GM12878 (cell line): Measurements from ENCODE around the gene TNRC18. TPM values are rescaled to one million over a fixed set of nuclear protein-coding genes. Genes with fewer than 3 reads are reported as not detected.

Source experiments
- ATAC-seq: fragments of 200-7000 bp; cut with Tn5 transposase; 3 replicates; pipeline ENCODE4 v1.9.1; 2020; ENCODE audit warnings: mild to moderate bottlenecking, moderate library complexity
- BruUV-seq: library from RNA; stranded (reverse); fragments of 400-500 nt; replicated peaks from 2 replicates; lab custom pipeline; 2021; lab: Mats Ljungman, UMichigan
- CTCF ChIA-PET: fragments of 300-600 bp; sonication (Branson Sonifier 250); formaldehyde crosslinking; extraction: SDS; loops from one replicate; lab custom pipeline; 2021; ENCODE audit warnings: inconsistent platforms; lab: Yijun Ruan, JAX
- POLR2A ChIA-PET: fragments of 350-600 bp; formaldehyde crosslinking; extraction: SDS; loops from one replicate; lab custom pipeline; 2021; ENCODE audit warnings: inconsistent platforms; lab: Charles Lee
- RAD21 ChIA-PET: fragments of 300-600 bp; sonication (Branson Sonifier 250); formaldehyde crosslinking; loops from one replicate; lab custom pipeline; 2023; ENCODE audit warnings: antibody characterized with exemption; ENCODE audit not compliant: unreplicated experiment; lab: Charles Lee
- SMC1A ChIA-PET: fragments of 300-600 bp; sonication (Branson Sonifier 250); formaldehyde crosslinking; loops from one replicate; lab custom pipeline; 2023; ENCODE audit not compliant: unreplicated experiment, uncharacterized antibody; lab: Charles Lee
- DNase-seq: peaks from one replicate; pipeline ENCODE4 v3.0.0-alpha.2; 2011; ENCODE audit warnings: low read depth, low spot score
- FAIRE-seq: peaks from 3 replicates; lab custom pipeline; 2011; peaks lifted over from hg19 to GRCh38; lab: Jason Lieb, UNC
- H2AFZ ChIP-seq: 2 replicates; pipeline ENCODE4 v1.6.0; 2011; ENCODE audit warnings: low read depth, low read length, control low read depth; ENCODE audit not compliant: control insufficient read depth
- H3K27ac ChIP-seq: 2 replicates; pipeline ENCODE4 v1.5.1; 2011; ENCODE audit warnings: control low read depth; ENCODE audit not compliant: control insufficient read depth, insufficient read depth
- H3K27me3 ChIP-seq, 2 experiments: replicated peaks in 1 of 2; 2 replicates each; pipeline versions ENCODE4 v1.6.0 to v1.6.1; 2011; ENCODE audit warnings: low read length in 1 of 2; ENCODE audit not compliant: control insufficient read depth in 2 of 2, insufficient read depth in 2 of 2
- H3K36me3 ChIP-seq, 2 experiments: 2 replicates each; pipeline ENCODE4 v1.5.1; 2011; ENCODE audit warnings: low read length in 1 of 2; ENCODE audit not compliant: control insufficient read depth in 2 of 2, insufficient read depth in 2 of 2
- H3K4me1 ChIP-seq: 2 replicates; pipeline ENCODE4 v1.6.1; 2011; ENCODE audit warnings: mild to moderate bottlenecking, low read length, moderate library complexity, mixed read lengths; ENCODE audit not compliant: control insufficient read depth, insufficient read depth
- H3K4me2 ChIP-seq: 2 replicates; pipeline ENCODE4 v1.6.0; 2011; ENCODE audit warnings: control low read depth; ENCODE audit not compliant: control insufficient read depth, insufficient read depth
- H3K4me3 ChIP-seq: fragments of 200-600 bp; sonication (generic); 2 replicates; pipeline ENCODE4 v1.5.1; 2016
- H3K79me2 ChIP-seq: 2 replicates; pipeline ENCODE4 v1.6.0; 2011; ENCODE audit warnings: low read length; ENCODE audit not compliant: control insufficient read depth, insufficient read depth
- H3K9ac ChIP-seq: 2 replicates; pipeline ENCODE4 v1.8.0; 2011; ENCODE audit warnings: low read length, control low read depth, mixed read lengths; ENCODE audit not compliant: control insufficient read depth, insufficient read depth
- H3K9me3 ChIP-seq: replicated peaks from 3 replicates; pipeline ENCODE4 v1.5.1; 2011; ENCODE audit warnings: mild to moderate bottlenecking, low read length; ENCODE audit not compliant: control insufficient read depth, insufficient read depth
- H4K20me1 ChIP-seq: 2 replicates; pipeline ENCODE4 v1.6.0; 2011; ENCODE audit not compliant: control insufficient read depth, insufficient read depth
- ASH2L ChIP-seq: fragments of 300-600, 200-600 bp; sonication (generic); IDR thresholded peaks from 2 replicates; pipeline ENCODE4 v1.6.1; 2017; ENCODE audit warnings: low read depth, mild to moderate bottlenecking, borderline replicate concordance
- ATF3 ChIP-seq: IDR thresholded peaks from 2 replicates; pipeline ENCODE4 v1.6.1; 2011; ENCODE audit warnings: low read depth, mild to moderate bottlenecking, low read length, moderate library complexity, borderline replicate concordance; ENCODE audit errors: extremely low read depth
- CHD1 ChIP-seq: IDR thresholded peaks from 2 replicates; pipeline ENCODE4 v1.6.1; 2012; ENCODE audit warnings: low read depth, low read length, improper control_type of control experiment
- DPF2 ChIP-seq: fragments of 450-650 bp; IDR thresholded peaks from 2 replicates; pipeline ENCODE4 v1.6.1; 2017; ENCODE audit warnings: mild to moderate bottlenecking
- E4F1 ChIP-seq: fragments of 450-650 bp; IDR thresholded peaks from 2 replicates; pipeline ENCODE4 v1.6.1; 2018; ENCODE audit warnings: borderline replicate concordance, mild to moderate bottlenecking; ENCODE audit not compliant: partially characterized antibody
- EZH2 ChIP-seq: IDR thresholded peaks from 2 replicates; pipeline ENCODE4 v1.6.1; 2012; ENCODE audit warnings: low read depth, mild to moderate bottlenecking, control low read depth, inconsistent platforms, low read length, borderline replicate concordance; ENCODE audit not compliant: control insufficient read depth
- HSF1 ChIP-seq: fragments of 150-350 bp; IDR thresholded peaks from 2 replicates; pipeline ENCODE4 v1.6.1; 2014; ENCODE audit warnings: mild to moderate bottlenecking, low read depth, low read length
- JUNB ChIP-seq: IDR thresholded peaks from 2 replicates; pipeline ENCODE4 v1.6.1; 2016; ENCODE audit warnings: antibody characterized with exemption, mild to moderate bottlenecking
- LARP7 ChIP-seq: fragments of 450-650 bp; IDR thresholded peaks from 2 replicates; pipeline ENCODE4 v1.6.1; 2017; ENCODE audit warnings: mild to moderate bottlenecking
- MEF2A ChIP-seq: IDR thresholded peaks from 2 replicates; pipeline ENCODE4 v1.6.1; 2011; ENCODE audit warnings: low read depth, mild to moderate bottlenecking, low read length, moderate library complexity; ENCODE audit not compliant: insufficient read depth
- NR2C1 ChIP-seq: fragments of 450-650 bp; IDR thresholded peaks from 2 replicates; pipeline ENCODE4 v1.6.1; 2017; ENCODE audit warnings: antibody characterized with exemption, mild to moderate bottlenecking, moderate library complexity
- PAX8 ChIP-seq: fragments of 450-650 bp; IDR thresholded peaks from 2 replicates; pipeline ENCODE4 v1.6.1; 2017; ENCODE audit warnings: mild to moderate bottlenecking, moderate library complexity
- SRF ChIP-seq, 2 experiments: IDR thresholded peaks; 2 replicates each; pipeline ENCODE4 v1.6.1; 2011; ENCODE audit warnings: low read depth in 2 of 2, low read length in 2 of 2, mild to moderate bottlenecking in 1 of 2, moderate library complexity in 1 of 2
- ZNF384 ChIP-seq: IDR thresholded peaks from 2 replicates; pipeline ENCODE4 v1.6.1; 2012; ENCODE audit warnings: low read depth, mild to moderate bottlenecking, low read length, improper control_type of control experiment, borderline replicate concordance
- WGBS: methylation state at CpG from one replicate; pipeline ENCODE4 v1.1.6; 2016; ENCODE audit warnings: low lambda C conversion rate; ENCODE audit not compliant: insufficient replicate concordance, insufficient coverage; ENCODE audit errors: missing lambda C conversion rate; 5-methylcytosine and 5-hydroxymethylcytosine counted together
- in situ Hi-C: fragments of 300-500 bp; cut with MboI; formaldehyde crosslinking; loops from 9 replicates; pipeline ENCODE4 v1.14.3; 2018; ENCODE audit warnings: mixed read lengths
- intact Hi-C: fragments of 100-400 bp; cut with micrococcal nuclease; formaldehyde crosslinking; loops from one replicate; pipeline ENCODE4 v1.14.2; 2022; ENCODE audit not compliant: unreplicated experiment
- polyA plus RNA-seq, 11 experiments: library from polyadenylated mRNA; depleted of rRNA in 4 of 11; unstranded in 6 of 11; stranded (reverse) in 5 of 11; fragments of >200 nt; fragmentation: Nextera tagmentation in 4 of 11; fragmentation: Illumina TruSeq in 1 of 11; extraction: Ambion mirVana in 4 of 11; extraction: Trizol in 1 of 11; gene quantifications; 1 replicate in 1 of 11; 2 replicates in 10 of 11; pipeline versions ENCODE4 v1.2.1 to v1.2.3, GENCODE V29; 2011 to 2016; ENCODE audit warnings: inconsistent platforms in 2 of 11, missing spikeins in 2 of 11, low read depth in 1 of 11
- total RNA-seq, 4 experiments: library from RNA; depleted of rRNA in 3 of 4; stranded (reverse); fragments of >200 nt in 3 of 4; fragmentation: Illumina TruSeq in 1 of 4; extraction: Trizol in 1 of 4; gene quantifications; 2 replicates each; pipeline versions ENCODE4 v1.2.1 to v1.2.3, GENCODE V29; 2013 to 2021

The TNRC18 gene
- total and polyA plus RNA-seq, 10 of the 15 experiments (the other 5 are each of a cell fraction or from before 2014, with no cell fraction given): 0.02 to 31.7 (median 5.4) TPM

GRCh38 chr7:5388273-5388901, 35.2 kb downstream of the TNRC18 start:
- ChIA-PET SMC1A (no interaction called here), POLR2A (no interaction called here), CTCF (no interaction called here), RAD21 (no interaction called here)
- Histone ChIP-seq H3K9me3 (no peaks in the 10 kb centered on the region), H3K36me3 (peaks cover 7 to 12% of the 10 kb centered on the region in 2 experiments), H3K4me2 (no peak overlapping the region), H3K79me2 (peaks cover 1% of the 10 kb centered on the region), H3K27ac (no peak overlapping the region), H3K27me3 (no peaks in the 10 kb centered on the region), H3K4me1 (no peaks in the 10 kb centered on the region), H3K4me3 (no peak overlapping the region), H2AFZ (no peak overlapping the region), H4K20me1 (no peaks in the 10 kb centered on the region), H3K9ac (no peak overlapping the region)
- ATAC-seq: no peak
- no peak for TF ChIP-seq NR2C1
- TF ChIP-seq PAX8: no peak
- no peak for TF ChIP-seq HSF1
- TF ChIP-seq EZH2: no peak
- DNase-seq: no peak
- no peak for FAIRE-seq
- no TSS peak for BruUV-seq
- intact Hi-C loops: no loop called here
- 99% methylated on average over 48 of the region's 81 CpGs for WGBS
- in situ Hi-C loops: no loop called here

GRCh38 chr7:5387711-5388245, 35.9 kb downstream of the TNRC18 start:
- peaks cover 3 to 7% of the 10 kb centered on the region in 2 experiments for H3K36me3 ChIP-seq
- H3K4me1 ChIP-seq: no peaks in the 10 kb centered on the region
- ATAC-seq (no peak), FAIRE-seq (no peak), DNase-seq (no peak)
- in situ Hi-C loops: no loop called here
- H3K9ac ChIP-seq: no peak overlapping the region
- intact Hi-C loops: no loop called here
- no peak overlapping the region for H3K4me3 ChIP-seq
- no peaks in the 10 kb centered on the region for H3K9me3 ChIP-seq
- no peak overlapping the region for H3K4me2 ChIP-seq
- H3K79me2 ChIP-seq: peaks cover 2% of the 10 kb centered on the region
- SMC1A ChIA-PET: no interaction called here
- no peak overlapping the region for H2AFZ ChIP-seq
- CTCF ChIA-PET: no interaction called here
- RAD21 ChIA-PET: no interaction called here
- no peak overlapping the region for H3K27ac ChIP-seq
- no TSS peak for BruUV-seq
- POLR2A ChIA-PET: no interaction called here
- WGBS: 98% methylated on average over 36 of the region's 45 CpGs
- no peaks in the 10 kb centered on the region for H3K27me3 ChIP-seq
- no peaks in the 10 kb centered on the region for H4K20me1 ChIP-seq
- TF ChIP-seq ATF3 (no peak), ZNF384 (no peak), CHD1 (no peak), SRF (IDR thresholded peaks at IDR 0.05; ENCODE audit: low read depth in 2 of 2, low read length in 2 of 2) (no peak), MEF2A (no peak), ASH2L (no peak), LARP7 (no peak), DPF2 (no peak), JUNB (no peak), E4F1 (no peak)
